Measurements from ENCODE around the gene FXYD7. TPM values are rescaled to one million over a fixed set of nuclear protein-coding genes. Genes with fewer than 3 reads are reported as not detected.
"Not testable (repeated sequence)": the region's sequence is repeated elsewhere in the genome, so short reads cannot be mapped to it uniquely, and the experiment has no call there.

FXYD7 gene
- total RNA-seq, 1 experiment from 2014 or later: 0.71 TPM

GRCh38 chr19:35194012-35194984 lies 51.2 kb downstream of the FXYD7 start:
- Histone ChIP-seq H3K4me1 (ENCODE audit: control insufficient read depth in 1 of 2, insufficient read depth in 2 of 2, low read length in 2 of 2) (no peaks in the 10 kb centered on the region), H3K9me2 (ENCODE audit: insufficient read depth) (no peaks in the 10 kb centered on the region), H3K9me3 (ENCODE audit: control insufficient read depth in 1 of 2, insufficient read depth in 1 of 2, low read depth in 1 of 2, low read length in 2 of 2) (peaks cover 0 to 7% of the 10 kb centered on the region in 2 experiments; a peak in 2 of 4 replicates), H3K79me2 (ENCODE audit: insufficient read depth, low read length) (no peaks in the 10 kb centered on the region), H3K27me3 (ENCODE audit: insufficient read depth, low read length) (no peaks in the 10 kb centered on the region), H3K4me2 (ENCODE audit: low read length) (no peak overlapping the region), H3K4me3 (replicated peaks in 1 of 2; ENCODE audit: low read depth in 1 of 2, low read length in 2 of 2) (no peak overlapping the region), H3K27ac (ENCODE audit: low read depth, low read length) (no peak overlapping the region), H2AFZ (ENCODE audit: low read depth, low read length, poor library complexity, severe bottlenecking) (no peak overlapping the region), H3K9ac (ENCODE audit: low read length) (no peak overlapping the region), H4K20me1 (ENCODE audit: insufficient read depth) (no peaks in the 10 kb centered on the region), H3K36me3 (ENCODE audit: control insufficient read depth in 1 of 2, insufficient read depth in 2 of 2, low read length in 2 of 2) (no peaks in the 10 kb centered on the region)
- CTCF ChIA-PET: no interaction called here
- TF ChIP-seq RAD21 (IDR thresholded peaks at IDR 0.05; ENCODE audit: low read depth): peak; percentile 9; the same call in 1 of the 2 replicates
- TF ChIP-seq CEBPB (IDR thresholded peaks at IDR 0.05; ENCODE audit: low read depth): no peak
- DNase-seq (ENCODE audit: low read depth, low spot score) (no peak), ATAC-seq (no peak)
- POLR2A ChIA-PET: no interaction called here
- intact Hi-C loops (cut with micrococcal nuclease): no loop called here
- BruUV-seq (replicated peaks): no TSS peak
- RAD21 ChIA-PET (ENCODE audit: low non-redundant PET in 1 of 2, low total read pairs in 2 of 2, uncharacterized antibody in 2 of 2, unreplicated experiment in 2 of 2): no interaction called here

- ATAC-seq: no peak
- DNase-seq (ENCODE audit: low read depth, low spot score): no peak
- Histone ChIP-seq H4K20me1 (ENCODE audit: insufficient read depth) (no peaks in the 10 kb centered on the region), H3K9me2 (ENCODE audit: insufficient read depth) (no peaks in the 10 kb centered on the region), H3K27me3 (ENCODE audit: insufficient read depth, low read length) (no peaks in the 10 kb centered on the region), H3K4me2 (ENCODE audit: low read length) (no peak overlapping the region), H3K27ac (ENCODE audit: low read depth, low read length) (no peak overlapping the region), H2AFZ (ENCODE audit: low read depth, low read length, poor library complexity, severe bottlenecking) (no peak overlapping the region), H3K79me2 (ENCODE audit: insufficient read depth, low read length) (no peaks in the 10 kb centered on the region), H3K9me3 (ENCODE audit: control insufficient read depth in 1 of 2, insufficient read depth in 1 of 2, low read depth in 1 of 2, low read length in 2 of 2) (peaks cover 0 to 7% of the 10 kb centered on the region in 2 experiments; a peak in 2 of 4 replicates), H3K36me3 (ENCODE audit: control insufficient read depth in 1 of 2, insufficient read depth in 2 of 2, low read length in 2 of 2) (no peaks in the 10 kb centered on the region), H3K9ac (ENCODE audit: low read length) (no peak overlapping the region), H3K4me3 (replicated peaks in 1 of 2; ENCODE audit: low read depth in 1 of 2, low read length in 2 of 2) (no peak overlapping the region), H3K4me1 (ENCODE audit: control insufficient read depth in 1 of 2, insufficient read depth in 2 of 2, low read length in 2 of 2) (no peaks in the 10 kb centered on the region)
- BruUV-seq (replicated peaks): no TSS peak
- intact Hi-C loops (cut with micrococcal nuclease): no loop called here
- TF ChIP-seq EZH2 (IDR thresholded peaks at IDR 0.05) (no peak), SRF (IDR thresholded peaks at IDR 0.05; ENCODE audit: low read depth) (no peak), SP1 (IDR thresholded peaks at IDR 0.05; ENCODE audit: low read depth) (no peak), ZNF274 (IDR thresholded peaks at IDR 0.05; ENCODE audit: low read depth, low read length) (no peak)
- POLR2A ChIA-PET: no interaction called here
- RAD21 ChIA-PET (ENCODE audit: low non-redundant PET in 1 of 2, low total read pairs in 2 of 2, uncharacterized antibody in 2 of 2, unreplicated experiment in 2 of 2): no interaction called here
- CTCF ChIA-PET: no interaction called here
Measured at GRCh38 chr19:35195830-35196229, 52.8 kb downstream of the FXYD7 start.

DNA sequence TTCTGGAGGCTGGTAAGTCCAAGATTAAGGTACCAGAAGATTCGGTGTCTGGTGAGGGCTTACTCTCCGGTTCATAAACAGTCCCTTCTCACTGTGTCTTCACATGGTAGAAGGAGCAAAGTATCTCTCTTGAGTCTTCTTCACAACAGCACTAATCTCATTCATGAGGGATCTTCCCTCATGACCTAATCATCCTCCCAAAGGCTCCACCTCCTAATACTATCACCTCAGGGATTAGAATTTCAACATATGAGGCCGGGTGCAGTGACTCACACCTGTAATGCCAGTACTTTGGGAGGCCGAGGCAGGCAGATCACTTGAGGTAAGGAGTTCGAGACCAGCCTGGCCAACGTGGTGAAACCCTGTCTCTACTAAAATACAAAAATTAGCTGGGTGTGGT lies 53.8 kb downstream of the FXYD7 start:
- CTCF ChIA-PET; H2AFZ ChIP-seq (ENCODE audit: low read depth, low read length, poor library complexity, severe bottlenecking); intact Hi-C loops (cut with micrococcal nuclease); DNase-seq (ENCODE audit: low read depth, low spot score); H3K9me2 ChIP-seq (ENCODE audit: insufficient read depth); POLR2A ChIA-PET; H3K79me2 ChIP-seq (ENCODE audit: insufficient read depth, low read length); ATAC-seq; BruUV-seq (replicated peaks); H3K27me3 ChIP-seq (ENCODE audit: insufficient read depth, low read length); H4K20me1 ChIP-seq (ENCODE audit: insufficient read depth); H3K9ac ChIP-seq (ENCODE audit: low read length); H3K4me1 ChIP-seq (ENCODE audit: control insufficient read depth in 1 of 2, insufficient read depth in 2 of 2, low read length in 2 of 2); RAD21 ChIA-PET (ENCODE audit: low non-redundant PET in 1 of 2, low total read pairs in 2 of 2, uncharacterized antibody in 2 of 2, unreplicated experiment in 2 of 2); H3K36me3 ChIP-seq (ENCODE audit: control insufficient read depth in 1 of 2, insufficient read depth in 2 of 2, low read length in 2 of 2); H3K9me3 ChIP-seq (ENCODE audit: control insufficient read depth in 1 of 2, insufficient read depth in 1 of 2, low read depth in 1 of 2, low read length in 2 of 2); H3K4me2 ChIP-seq (ENCODE audit: low read length); H3K27ac ChIP-seq (ENCODE audit: low read depth, low read length); H3K4me3 ChIP-seq (replicated peaks in 1 of 2; ENCODE audit: low read depth in 1 of 2, low read length in 2 of 2): not testable (repeated sequence)

Data from HCT116 (cell line).